Testis (tissue), 3 donors: ENCODE measurements around the gene NEURL2. TPM values are rescaled to one million over a fixed set of nuclear protein-coding genes. Genes with fewer than 3 reads are reported as not detected.
"Not testable (repeated sequence)": the region's sequence is repeated elsewhere in the genome, so short reads cannot be mapped to it uniquely, and the experiment has no call there.

ENCODE experiments used
- DNase-seq: peaks from one replicate; pipeline ENCODE4 v3.0.0-alpha.2; 2019
- H3K27ac ChIP-seq, 2 donors: fragments of 200-600 bp; sonication (generic); one replicate each; pipeline ENCODE4 v1.5.1; 2019
- H3K27me3 ChIP-seq: fragments of 200-600 bp; sonication (generic); one replicate; pipeline ENCODE4 v1.5.1; 2019
- H3K36me3 ChIP-seq: fragments of 200-600 bp; sonication (generic); one replicate; pipeline ENCODE4 v1.5.1; 2017; ENCODE audit warnings: low read depth; ENCODE audit errors: missing control alignments
- H3K4me1 ChIP-seq: fragments of 200-600 bp; sonication (generic); one replicate; pipeline ENCODE4 v1.5.1; 2019
- H3K4me3 ChIP-seq, 2 donors: fragments of 200-600 bp; sonication (generic); one replicate each; pipeline ENCODE4 v1.5.1; 2017 to 2019
- H3K9me3 ChIP-seq: fragments of 200-600 bp; sonication (generic); one replicate; pipeline ENCODE4 v1.5.1; 2017
- CTCF ChIP-seq, 3 experiments: fragments of 450-650 bp in 2 of 3; fragments of 200-600 bp in 1 of 3; sonication (generic) in 1 of 3; IDR thresholded peaks; one replicate each; pipeline ENCODE4 v1.5.1; 2016 to 2019; ENCODE audit warnings: antibody characterized with exemption in 3 of 3, mild to moderate bottlenecking in 2 of 3, moderate library complexity in 1 of 3
- POLR2A ChIP-seq: fragments of 450-650 bp; IDR thresholded peaks from one replicate; pipeline ENCODE4 v1.6.1; 2017; ENCODE audit warnings: antibody characterized with exemption, mild to moderate bottlenecking, moderate library complexity
- WGBS, 2 donors: methylation state at CpG; one replicate each; pipeline ENCODE4 v1.1.5; 2018; 5-methylcytosine and 5-hydroxymethylcytosine counted together
- intact Hi-C: fragments of 100-400 bp; cut with DNase I; formaldehyde crosslinking; loops from one replicate; pipeline ENCODE4 v1.15.1; 2023; ENCODE audit warnings: low total_unique reads
- polyA plus RNA-seq: library from polyadenylated mRNA; stranded (reverse); fragments of 350-450 nt; fragmentation: Illumina TruSeq; extraction: RNeasy Lipid Tissue Mini Kit (QIAGEN cat#74804); gene quantifications from one replicate; pipeline ENCODE4 v1.2.3, GENCODE V29; 2014; ENCODE audit warnings: low read depth, low replicate concordance; ENCODE audit not compliant: insufficient read depth
- total RNA-seq, 2 donors: library from RNA; depleted of rRNA; stranded (reverse); fragments of >200 nt; gene quantifications; one replicate each; pipeline ENCODE4 v1.2.3, GENCODE V29; 2016

The NEURL2 gene
- total and polyA plus RNA-seq, 3 donors from 2014 or later = 1.9 to 9.1 (median 7.0) TPM

GRCh38 chr20:45902199-45902701 is 11.2 kb upstream of the NEURL2 start:
- Histone ChIP-seq H3K4me3 (no peak overlapping the region), H3K27ac (no peak overlapping the region), H3K9me3 (no peaks in the 10 kb centered on the region), H3K4me1 (no peaks in the 10 kb centered on the region), H3K36me3 (no peaks in the 10 kb centered on the region), H3K27me3 (no peaks in the 10 kb centered on the region)
- WGBS, 2 donors = 86 to 92% methylated on average over 1 to 14 of the region's 14 CpGs
- TF ChIP-seq POLR2A = no peak
- no peak for TF ChIP-seq CTCF (IDR thresholded peaks at IDR 0.05)
- intact Hi-C loops = no loop called here
- DNase-seq = no peak

GRCh38 chr20:45901332-45901731 is 10.3 kb upstream of the NEURL2 start:
- H3K4me1 ChIP-seq, H3K36me3 ChIP-seq, intact Hi-C loops, H3K4me3 ChIP-seq, H3K27ac ChIP-seq, H3K9me3 ChIP-seq, DNase-seq, H3K27me3 ChIP-seq: not testable (repeated sequence)
- 83 to 86% methylated on average over 6 of the region's 6 CpGs for WGBS, 2 donors

GRCh38 chr20:45899046-45899835 is 8.2 kb upstream of the NEURL2 start:
- DNase-seq = no peak
- H3K9me3 ChIP-seq = no peaks in the 10 kb centered on the region
- no peaks in the 10 kb centered on the region for H3K4me1 ChIP-seq
- no peaks in the 10 kb centered on the region for H3K27me3 ChIP-seq
- no peak for TF ChIP-seq POLR2A
- TF ChIP-seq CTCF (IDR thresholded peaks at IDR 0.05) = no peak
- no peaks in the 10 kb centered on the region for H3K36me3 ChIP-seq
- WGBS, 2 donors = 86 to 88% methylated on average over 10 to 13 of the region's 13 CpGs
- H3K4me3 ChIP-seq = no peak overlapping the region
- no peak overlapping the region for H3K27ac ChIP-seq
- intact Hi-C loops = loop anchor here (10.0 kb wide), 1 partner anchor 56 kb away; no protein-coding TSS in a partner anchor

- Histone ChIP-seq H3K9me3 (no peaks in the 10 kb centered on the region), H3K36me3 (no peaks in the 10 kb centered on the region), H3K4me1 (no peaks in the 10 kb centered on the region), H3K27me3 (no peaks in the 10 kb centered on the region), H3K4me3 (no peak overlapping the region), H3K27ac (no peak overlapping the region)
- TF ChIP-seq CTCF (IDR thresholded peaks at IDR 0.05) (no peak), POLR2A (no peak)
- intact Hi-C loops = loop anchor here (10.0 kb wide), 1 partner anchor 57 kb away; no protein-coding TSS in a partner anchor
- WGBS, 2 donors = 79% methylated on average over 12 of the region's 12 CpGs
- DNase-seq = no peak
Measured at GRCh38 chr20:45898285-45898684, 7.3 kb upstream of the NEURL2 start.

GRCh38 chr20:45897692-45898091 is 6.7 kb upstream of the NEURL2 start:
- H3K36me3 ChIP-seq = no peaks in the 10 kb centered on the region
- no peaks in the 10 kb centered on the region for H3K4me1 ChIP-seq
- H3K27me3 ChIP-seq = no peaks in the 10 kb centered on the region
- no peaks in the 10 kb centered on the region for H3K9me3 ChIP-seq
- intact Hi-C loops = loop anchor here (10.0 kb wide), 1 partner anchor 57 kb away; no protein-coding TSS in a partner anchor
- WGBS, 2 donors = 79 to 88% methylated on average over 7 of the region's 7 CpGs
- no peak for DNase-seq
- no peak overlapping the region for H3K27ac ChIP-seq
- TF ChIP-seq CTCF (IDR thresholded peaks at IDR 0.05) (no peak), POLR2A (no peak)
- H3K4me3 ChIP-seq = no peak overlapping the region
